ENCODE measurements around the gene AMOTL1.

AMOTL1 gene

GRCh38 chr11:94830722-94831510 lies 62.8 kb downstream of the AMOTL1 start:
- no peak overlapping the region for H3K27ac ChIP-seq (ENCODE audit: low read length)
- H3K27me3 ChIP-seq (ENCODE audit: control insufficient read depth, insufficient read depth, low read length), result no peaks in the 10 kb centered on the region
- no peaks in the 10 kb centered on the region for H3K9me3 ChIP-seq (ENCODE audit: control insufficient read depth, low read depth, low read length)
- H3K4me1 ChIP-seq (ENCODE audit: control insufficient read depth, low read depth, low read length), result no peaks in the 10 kb centered on the region
- no peak overlapping the region for H3K4me3 ChIP-seq (ENCODE audit: low read length)
- no peak overlapping the region for H3K9ac ChIP-seq (ENCODE audit: low read length)
- peaks cover 44% of the 10 kb centered on the region for H3K36me3 ChIP-seq (ENCODE audit: control insufficient read depth, low read depth, low read length)

DNA sequence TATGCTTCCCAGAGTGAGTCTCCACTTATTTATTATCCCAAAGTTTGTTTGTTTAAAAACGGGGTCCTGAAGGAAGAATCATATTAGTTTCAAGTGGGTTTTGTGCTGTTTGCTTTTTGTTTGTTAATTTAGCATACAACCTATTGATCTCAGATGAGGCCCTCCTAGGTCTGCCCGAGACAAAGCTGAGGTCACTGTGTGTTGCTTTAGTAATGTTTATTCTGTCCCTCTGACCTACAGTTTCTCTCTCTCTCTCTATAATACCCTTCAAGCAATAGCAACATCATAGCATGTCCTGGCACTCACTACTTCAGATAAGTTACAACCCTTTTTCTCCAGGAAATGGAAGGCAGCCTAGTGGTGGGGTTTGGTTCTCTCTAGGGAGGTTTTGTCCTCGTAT lies 63.4 kb downstream of the AMOTL1 start:
- H3K4me1 ChIP-seq (ENCODE audit: control insufficient read depth, low read depth, low read length), result no peaks in the 10 kb centered on the region
- H3K9ac ChIP-seq (ENCODE audit: low read length), result no peak overlapping the region
- no peaks in the 10 kb centered on the region for H3K27me3 ChIP-seq (ENCODE audit: control insufficient read depth, insufficient read depth, low read length)
- H3K36me3 ChIP-seq (ENCODE audit: control insufficient read depth, low read depth, low read length), result peaks cover 41% of the 10 kb centered on the region
- no peak overlapping the region for H3K4me3 ChIP-seq (ENCODE audit: low read length)
- H3K27ac ChIP-seq (ENCODE audit: low read length), result no peak overlapping the region
- no peaks in the 10 kb centered on the region for H3K9me3 ChIP-seq (ENCODE audit: control insufficient read depth, low read depth, low read length)

GRCh38 chr11:94832604-94833235 lies 64.6 kb downstream of the AMOTL1 start:
- Histone ChIP-seq H3K4me1 (ENCODE audit: control insufficient read depth, low read depth, low read length) (no peaks in the 10 kb centered on the region), H3K9me3 (ENCODE audit: control insufficient read depth, low read depth, low read length) (no peaks in the 10 kb centered on the region), H3K27ac (ENCODE audit: low read length) (no peak overlapping the region)

DNA sequence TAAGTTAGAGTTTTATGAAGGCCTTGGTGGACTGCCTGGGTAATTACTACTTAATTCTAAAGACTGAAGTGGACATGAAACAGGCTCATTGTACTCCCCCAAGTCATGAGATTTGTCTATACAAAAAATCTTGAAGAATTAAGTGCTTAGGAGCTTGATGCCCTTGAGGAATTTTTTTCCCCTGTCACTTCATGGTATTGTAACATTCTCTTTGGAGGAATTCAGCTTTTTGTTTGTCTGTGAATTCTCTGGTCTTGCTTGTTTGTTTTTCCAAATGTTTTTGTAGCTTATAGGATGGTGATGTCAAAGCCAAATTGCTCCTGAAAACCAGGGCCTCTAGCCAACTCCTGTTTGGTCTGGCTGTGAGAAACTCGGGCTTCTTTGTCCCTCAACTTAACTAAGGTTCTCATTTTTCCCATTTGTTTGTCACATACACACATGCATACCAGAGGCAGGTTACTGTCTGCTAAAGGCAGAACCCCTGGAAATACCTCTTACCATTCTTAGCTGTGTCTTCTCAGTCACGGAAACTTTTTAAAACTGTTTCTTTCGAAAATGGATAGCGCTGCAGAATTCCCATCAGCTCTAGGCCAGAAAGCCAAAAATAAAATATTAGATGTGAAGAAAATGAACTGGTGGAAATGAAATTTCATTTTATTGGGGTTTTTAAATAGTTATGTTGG lies 66.9 kb downstream of the AMOTL1 start:
- Histone ChIP-seq H3K36me3 (ENCODE audit: control insufficient read depth, low read depth, low read length) (peaks cover 33% of the 10 kb centered on the region), H3K9ac (ENCODE audit: low read length) (no peak overlapping the region), H3K4me1 (ENCODE audit: control insufficient read depth, low read depth, low read length) (no peaks in the 10 kb centered on the region), H3K9me3 (ENCODE audit: control insufficient read depth, low read depth, low read length) (no peaks in the 10 kb centered on the region), H3K27ac (ENCODE audit: low read length) (no peak overlapping the region), H3K27me3 (ENCODE audit: control insufficient read depth, insufficient read depth, low read length) (no peaks in the 10 kb centered on the region), H3K4me3 (ENCODE audit: low read length) (no peak overlapping the region)

More at GRCh38 chr11:94832604-94833235, 64.6 kb downstream of the AMOTL1 start:
- Histone ChIP-seq H3K9ac (ENCODE audit: low read length) (no peak overlapping the region), H3K36me3 (ENCODE audit: control insufficient read depth, low read depth, low read length) (peaks cover 36% of the 10 kb centered on the region), H3K4me3 (ENCODE audit: low read length) (no peak overlapping the region), H3K27me3 (ENCODE audit: control insufficient read depth, insufficient read depth, low read length) (no peaks in the 10 kb centered on the region)

DNA sequence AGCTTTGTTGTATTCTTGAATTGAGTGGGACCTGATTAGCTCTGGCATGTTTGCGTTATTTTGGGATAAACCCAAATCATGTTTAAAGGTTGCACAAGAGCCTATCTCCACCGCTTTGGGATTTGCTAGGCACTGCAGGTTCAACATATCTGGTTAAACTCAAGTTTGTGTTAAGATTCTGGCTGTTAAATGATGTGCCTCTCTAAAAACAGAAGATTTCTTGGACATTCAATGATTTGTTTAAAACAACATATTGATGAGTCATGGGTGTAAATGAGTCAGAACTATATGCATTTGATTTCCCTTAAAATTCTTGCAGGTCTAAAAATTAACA lies 67.4 kb downstream of the AMOTL1 start:
- Histone ChIP-seq H3K4me1 (ENCODE audit: control insufficient read depth, low read depth, low read length) (no peaks in the 10 kb centered on the region), H3K9me3 (ENCODE audit: control insufficient read depth, low read depth, low read length) (no peaks in the 10 kb centered on the region), H3K9ac (ENCODE audit: low read length) (no peak overlapping the region), H3K27me3 (ENCODE audit: control insufficient read depth, insufficient read depth, low read length) (no peaks in the 10 kb centered on the region), H3K36me3 (ENCODE audit: control insufficient read depth, low read depth, low read length) (peaks cover 28% of the 10 kb centered on the region), H3K27ac (ENCODE audit: low read length) (no peak overlapping the region), H3K4me3 (ENCODE audit: low read length) (no peak overlapping the region)

GRCh38 chr11:94837317-94837716 lies 69.2 kb downstream of the AMOTL1 start:
- Histone ChIP-seq H3K36me3 (ENCODE audit: control insufficient read depth, low read depth, low read length) (peaks cover 12% of the 10 kb centered on the region), H3K9ac (ENCODE audit: low read length) (no peak overlapping the region), H3K27me3 (ENCODE audit: control insufficient read depth, insufficient read depth, low read length) (no peaks in the 10 kb centered on the region), H3K4me1 (ENCODE audit: control insufficient read depth, low read depth, low read length) (no peaks in the 10 kb centered on the region), H3K9me3 (ENCODE audit: control insufficient read depth, low read depth, low read length) (no peaks in the 10 kb centered on the region), H3K4me3 (ENCODE audit: low read length) (no peak overlapping the region), H3K27ac (ENCODE audit: low read length) (no peak overlapping the region)

GRCh38 chr11:94838027-94838731 lies 70.0 kb downstream of the AMOTL1 start:
- Histone ChIP-seq H3K36me3 (ENCODE audit: control insufficient read depth, low read depth, low read length) (peaks cover 4% of the 10 kb centered on the region), H3K9ac (ENCODE audit: low read length) (no peak overlapping the region), H3K9me3 (ENCODE audit: control insufficient read depth, low read depth, low read length) (no peaks in the 10 kb centered on the region), H3K4me1 (ENCODE audit: control insufficient read depth, low read depth, low read length) (no peaks in the 10 kb centered on the region), H3K27ac (ENCODE audit: low read length) (no peak overlapping the region), H3K27me3 (ENCODE audit: control insufficient read depth, insufficient read depth, low read length) (no peaks in the 10 kb centered on the region), H3K4me3 (ENCODE audit: low read length) (no peak overlapping the region)

- no peak overlapping the region for H3K4me3 ChIP-seq (ENCODE audit: low read length)
- no peaks in the 10 kb centered on the region for H3K36me3 ChIP-seq (ENCODE audit: control insufficient read depth, low read depth, low read length)
- no peak overlapping the region for H3K27ac ChIP-seq (ENCODE audit: low read length)
- no peak overlapping the region for H3K9ac ChIP-seq (ENCODE audit: low read length)
- H3K4me1 ChIP-seq (ENCODE audit: control insufficient read depth, low read depth, low read length), result no peaks in the 10 kb centered on the region
- no peaks in the 10 kb centered on the region for H3K9me3 ChIP-seq (ENCODE audit: control insufficient read depth, low read depth, low read length)
- H3K27me3 ChIP-seq (ENCODE audit: control insufficient read depth, insufficient read depth, low read length), result no peaks in the 10 kb centered on the region
Measured at GRCh38 chr11:94840209-94840608, 72.1 kb downstream of the AMOTL1 start.

GRCh38 chr11:94844031-94844430 lies 75.9 kb downstream of the AMOTL1 start:
- H3K36me3 ChIP-seq (ENCODE audit: control insufficient read depth, low read depth, low read length), result no peaks in the 10 kb centered on the region

GRCh38 chr11:94845622-94846021 lies 77.5 kb downstream of the AMOTL1 start:
- Histone ChIP-seq H3K36me3 (ENCODE audit: control insufficient read depth, low read depth, low read length) (peaks cover 4% of the 10 kb centered on the region), H3K4me1 (ENCODE audit: control insufficient read depth, low read depth, low read length) (no peaks in the 10 kb centered on the region), H3K9me3 (ENCODE audit: control insufficient read depth, low read depth, low read length) (no peaks in the 10 kb centered on the region), H3K27me3 (ENCODE audit: control insufficient read depth, insufficient read depth, low read length) (no peaks in the 10 kb centered on the region), H3K9ac (ENCODE audit: low read length) (no peak overlapping the region), H3K27ac (ENCODE audit: low read length) (no peak overlapping the region), H3K4me3 (ENCODE audit: low read length) (no peak overlapping the region)

More at GRCh38 chr11:94844031-94844430, 75.9 kb downstream of the AMOTL1 start:
- Histone ChIP-seq H3K27ac (ENCODE audit: low read length) (no peak overlapping the region), H3K4me3 (ENCODE audit: low read length) (no peak overlapping the region), H3K9ac (ENCODE audit: low read length) (no peak overlapping the region), H3K27me3 (ENCODE audit: control insufficient read depth, insufficient read depth, low read length) (no peaks in the 10 kb centered on the region), H3K4me1 (ENCODE audit: control insufficient read depth, low read depth, low read length) (no peaks in the 10 kb centered on the region), H3K9me3 (ENCODE audit: control insufficient read depth, low read depth, low read length) (no peaks in the 10 kb centered on the region)

- Histone ChIP-seq H3K27ac (ENCODE audit: low read length) (no peak overlapping the region), H3K4me3 (ENCODE audit: low read length) (no peak overlapping the region), H3K9me3 (ENCODE audit: control insufficient read depth, low read depth, low read length) (no peaks in the 10 kb centered on the region), H3K4me1 (ENCODE audit: control insufficient read depth, low read depth, low read length) (no peaks in the 10 kb centered on the region), H3K9ac (ENCODE audit: low read length) (no peak overlapping the region), H3K27me3 (ENCODE audit: control insufficient read depth, insufficient read depth, low read length) (no peaks in the 10 kb centered on the region), H3K36me3 (ENCODE audit: control insufficient read depth, low read depth, low read length) (peaks cover 19% of the 10 kb centered on the region)
Measured at GRCh38 chr11:94849839-94850238, 81.7 kb downstream of the AMOTL1 start.
